ENCODE data around the gene PCDHGC5.

PCDHGC5 gene

DNA sequence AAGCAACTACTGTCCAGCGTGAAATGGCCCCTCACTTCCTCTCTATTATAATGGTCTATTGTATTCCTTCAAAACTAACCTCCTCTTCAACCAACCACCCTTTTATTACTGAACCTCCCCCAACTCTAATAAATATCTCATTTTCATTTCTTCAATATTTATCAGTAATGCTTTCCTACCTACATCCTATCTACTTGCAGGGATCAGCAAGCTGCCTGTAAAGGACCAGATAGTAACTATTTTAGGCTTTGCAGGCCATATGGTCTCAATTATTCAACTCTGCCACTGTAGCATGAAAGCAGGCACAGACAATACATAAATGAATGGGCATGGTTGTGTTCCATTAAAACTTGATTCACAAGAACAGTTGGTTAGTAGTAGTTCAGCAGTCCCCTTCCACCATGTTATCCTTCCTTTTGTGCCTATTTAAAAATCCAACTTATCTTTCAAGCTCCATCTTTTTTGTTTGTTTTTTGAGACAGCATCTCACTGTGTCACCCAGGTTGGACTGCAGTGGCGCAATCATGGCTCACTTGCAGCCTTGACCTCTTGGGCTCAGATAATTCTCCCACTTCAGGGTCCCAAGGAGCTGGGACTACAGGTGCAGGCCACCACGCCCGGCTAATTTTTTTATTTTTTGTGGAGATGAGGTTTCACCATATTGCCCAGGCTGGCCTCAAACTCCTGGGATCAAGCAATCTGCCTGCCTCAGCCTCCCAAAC is 45.8 kb downstream of the PCDHGC5 start:
- no peak for DNase-seq
